H1 (cell line): ENCODE results near the gene PI4K2A. TPM values are rescaled to one million over a fixed set of nuclear protein-coding genes. Genes with fewer than 3 reads are reported as not detected.

Experiments used
- KDM1A ChIP-seq: fragments of 200-600, 300-600 bp; sonication (generic); IDR thresholded peaks from 2 replicates; pipeline ENCODE4 v1.7.1; 2016; ENCODE audit warnings: mild to moderate bottlenecking, low read length, borderline replicate concordance
- RFX5 ChIP-seq: IDR thresholded peaks from 2 replicates; pipeline ENCODE4 v1.6.1; 2011; ENCODE audit warnings: low read depth, low read length, improper control_type of control experiment, borderline replicate concordance
- SAP30 ChIP-seq: fragments of 300-600 bp; sonication (generic); IDR thresholded peaks from 2 replicates; pipeline ENCODE4 v1.7.1; 2012; ENCODE audit warnings: low read length, moderate library complexity, mild to moderate bottlenecking, inconsistent platforms; ENCODE audit not compliant: insufficient read depth, insufficient replicate concordance
- SIX5 ChIP-seq: IDR thresholded peaks from 2 replicates; pipeline ENCODE4 v1.6.1; 2011; ENCODE audit warnings: mild to moderate bottlenecking, low read depth, low read length
- polyA plus RNA-seq, 7 experiments: library from polyadenylated mRNA; depleted of rRNA in 3 of 7; stranded (reverse) in 5 of 7; unstranded in 2 of 7; fragments of >200 nt in 5 of 7; fragments of 200-250 nt in 2 of 7; gene quantifications; 1 replicate in 5 of 7; 2 replicates in 1 of 7; 4 replicates in 1 of 7; pipeline versions ENCODE4 v1.2.1 to v1.2.3, GENCODE V29; 2011 to 2013; ENCODE audit warnings: missing spikeins in 2 of 7, mixed read lengths in 2 of 7
- total RNA-seq: library from RNA; stranded (reverse); fragmentation: NEBNext Ultra II Directional; extraction: Animal tissue kit (Norgen Biotek cat#: 25700); gene quantifications from 2 replicates; pipeline ENCODE4 v1.2.1, GENCODE V29; 2021
- TF ChIP-seq, protein P1 (sequence below): fragments of 300-600 bp; sonication (generic); IDR thresholded peaks from 2 replicates; pipeline ENCODE4 v1.7.1; 2012; ENCODE audit warnings: low read length, moderate library complexity, mild to moderate bottlenecking, inconsistent platforms; ENCODE audit not compliant: insufficient replicate concordance
- TF ChIP-seq, protein P2 (sequence below): IDR thresholded peaks from 2 replicates; pipeline ENCODE4 v1.6.1; 2012; ENCODE audit warnings: low read length, inconsistent platforms
- TF ChIP-seq, protein P3 (sequence below): IDR thresholded peaks from 2 replicates; pipeline ENCODE4 v1.6.1; 2012; ENCODE audit warnings: inconsistent platforms

The PI4K2A gene
- total and polyA plus RNA-seq, 2 of the 8 experiments (the other 6 are each of a cell fraction or from before 2014, with no cell fraction given): 20.7 to 21.9 TPM

DNA sequence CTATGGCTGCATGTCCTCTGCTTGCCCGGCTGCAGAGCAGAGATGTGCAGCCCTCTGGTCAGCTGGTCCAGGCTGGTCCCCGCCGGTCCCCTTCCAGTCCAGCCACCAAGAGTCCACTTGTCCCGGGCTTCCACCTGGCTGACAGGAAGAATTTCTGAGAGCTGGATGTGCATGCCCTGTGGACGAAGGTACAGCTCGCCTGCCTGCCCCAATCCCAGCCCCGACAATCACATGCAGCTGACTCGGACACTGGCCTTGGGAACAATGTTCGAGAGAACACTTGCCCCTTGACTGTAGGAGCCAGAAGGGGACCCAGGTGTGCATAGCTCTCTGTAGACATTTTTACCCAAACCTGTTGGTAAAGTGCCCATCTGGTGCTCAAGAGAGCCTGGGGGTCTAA lies 34.8 kb downstream of the PI4K2A start (continued):
- TF ChIP-seq, protein P1, sequence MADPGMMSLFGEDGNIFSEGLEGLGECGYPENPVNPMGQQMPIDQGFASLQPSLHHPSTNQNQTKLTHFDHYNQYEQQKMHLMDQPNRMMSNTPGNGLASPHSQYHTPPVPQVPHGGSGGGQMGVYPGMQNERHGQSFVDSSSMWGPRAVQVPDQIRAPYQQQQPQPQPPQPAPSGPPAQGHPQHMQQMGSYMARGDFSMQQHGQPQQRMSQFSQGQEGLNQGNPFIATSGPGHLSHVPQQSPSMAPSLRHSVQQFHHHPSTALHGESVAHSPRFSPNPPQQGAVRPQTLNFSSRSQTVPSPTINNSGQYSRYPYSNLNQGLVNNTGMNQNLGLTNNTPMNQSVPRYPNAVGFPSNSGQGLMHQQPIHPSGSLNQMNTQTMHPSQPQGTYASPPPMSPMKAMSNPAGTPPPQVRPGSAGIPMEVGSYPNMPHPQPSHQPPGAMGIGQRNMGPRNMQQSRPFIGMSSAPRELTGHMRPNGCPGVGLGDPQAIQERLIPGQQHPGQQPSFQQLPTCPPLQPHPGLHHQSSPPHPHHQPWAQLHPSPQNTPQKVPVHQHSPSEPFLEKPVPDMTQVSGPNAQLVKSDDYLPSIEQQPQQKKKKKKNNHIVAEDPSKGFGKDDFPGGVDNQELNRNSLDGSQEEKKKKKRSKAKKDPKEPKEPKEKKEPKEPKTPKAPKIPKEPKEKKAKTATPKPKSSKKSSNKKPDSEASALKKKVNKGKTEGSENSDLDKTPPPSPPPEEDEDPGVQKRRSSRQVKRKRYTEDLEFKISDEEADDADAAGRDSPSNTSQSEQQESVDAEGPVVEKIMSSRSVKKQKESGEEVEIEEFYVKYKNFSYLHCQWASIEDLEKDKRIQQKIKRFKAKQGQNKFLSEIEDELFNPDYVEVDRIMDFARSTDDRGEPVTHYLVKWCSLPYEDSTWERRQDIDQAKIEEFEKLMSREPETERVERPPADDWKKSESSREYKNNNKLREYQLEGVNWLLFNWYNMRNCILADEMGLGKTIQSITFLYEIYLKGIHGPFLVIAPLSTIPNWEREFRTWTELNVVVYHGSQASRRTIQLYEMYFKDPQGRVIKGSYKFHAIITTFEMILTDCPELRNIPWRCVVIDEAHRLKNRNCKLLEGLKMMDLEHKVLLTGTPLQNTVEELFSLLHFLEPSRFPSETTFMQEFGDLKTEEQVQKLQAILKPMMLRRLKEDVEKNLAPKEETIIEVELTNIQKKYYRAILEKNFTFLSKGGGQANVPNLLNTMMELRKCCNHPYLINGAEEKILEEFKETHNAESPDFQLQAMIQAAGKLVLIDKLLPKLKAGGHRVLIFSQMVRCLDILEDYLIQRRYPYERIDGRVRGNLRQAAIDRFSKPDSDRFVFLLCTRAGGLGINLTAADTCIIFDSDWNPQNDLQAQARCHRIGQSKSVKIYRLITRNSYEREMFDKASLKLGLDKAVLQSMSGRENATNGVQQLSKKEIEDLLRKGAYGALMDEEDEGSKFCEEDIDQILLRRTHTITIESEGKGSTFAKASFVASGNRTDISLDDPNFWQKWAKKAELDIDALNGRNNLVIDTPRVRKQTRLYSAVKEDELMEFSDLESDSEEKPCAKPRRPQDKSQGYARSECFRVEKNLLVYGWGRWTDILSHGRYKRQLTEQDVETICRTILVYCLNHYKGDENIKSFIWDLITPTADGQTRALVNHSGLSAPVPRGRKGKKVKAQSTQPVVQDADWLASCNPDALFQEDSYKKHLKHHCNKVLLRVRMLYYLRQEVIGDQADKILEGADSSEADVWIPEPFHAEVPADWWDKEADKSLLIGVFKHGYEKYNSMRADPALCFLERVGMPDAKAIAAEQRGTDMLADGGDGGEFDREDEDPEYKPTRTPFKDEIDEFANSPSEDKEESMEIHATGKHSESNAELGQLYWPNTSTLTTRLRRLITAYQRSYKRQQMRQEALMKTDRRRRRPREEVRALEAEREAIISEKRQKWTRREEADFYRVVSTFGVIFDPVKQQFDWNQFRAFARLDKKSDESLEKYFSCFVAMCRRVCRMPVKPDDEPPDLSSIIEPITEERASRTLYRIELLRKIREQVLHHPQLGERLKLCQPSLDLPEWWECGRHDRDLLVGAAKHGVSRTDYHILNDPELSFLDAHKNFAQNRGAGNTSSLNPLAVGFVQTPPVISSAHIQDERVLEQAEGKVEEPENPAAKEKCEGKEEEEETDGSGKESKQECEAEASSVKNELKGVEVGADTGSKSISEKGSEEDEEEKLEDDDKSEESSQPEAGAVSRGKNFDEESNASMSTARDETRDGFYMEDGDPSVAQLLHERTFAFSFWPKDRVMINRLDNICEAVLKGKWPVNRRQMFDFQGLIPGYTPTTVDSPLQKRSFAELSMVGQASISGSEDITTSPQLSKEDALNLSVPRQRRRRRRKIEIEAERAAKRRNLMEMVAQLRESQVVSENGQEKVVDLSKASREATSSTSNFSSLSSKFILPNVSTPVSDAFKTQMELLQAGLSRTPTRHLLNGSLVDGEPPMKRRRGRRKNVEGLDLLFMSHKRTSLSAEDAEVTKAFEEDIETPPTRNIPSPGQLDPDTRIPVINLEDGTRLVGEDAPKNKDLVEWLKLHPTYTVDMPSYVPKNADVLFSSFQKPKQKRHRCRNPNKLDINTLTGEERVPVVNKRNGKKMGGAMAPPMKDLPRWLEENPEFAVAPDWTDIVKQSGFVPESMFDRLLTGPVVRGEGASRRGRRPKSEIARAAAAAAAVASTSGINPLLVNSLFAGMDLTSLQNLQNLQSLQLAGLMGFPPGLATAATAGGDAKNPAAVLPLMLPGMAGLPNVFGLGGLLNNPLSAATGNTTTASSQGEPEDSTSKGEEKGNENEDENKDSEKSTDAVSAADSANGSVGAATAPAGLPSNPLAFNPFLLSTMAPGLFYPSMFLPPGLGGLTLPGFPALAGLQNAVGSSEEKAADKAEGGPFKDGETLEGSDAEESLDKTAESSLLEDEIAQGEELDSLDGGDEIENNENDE: no peak
- TF ChIP-seq, protein P2, sequence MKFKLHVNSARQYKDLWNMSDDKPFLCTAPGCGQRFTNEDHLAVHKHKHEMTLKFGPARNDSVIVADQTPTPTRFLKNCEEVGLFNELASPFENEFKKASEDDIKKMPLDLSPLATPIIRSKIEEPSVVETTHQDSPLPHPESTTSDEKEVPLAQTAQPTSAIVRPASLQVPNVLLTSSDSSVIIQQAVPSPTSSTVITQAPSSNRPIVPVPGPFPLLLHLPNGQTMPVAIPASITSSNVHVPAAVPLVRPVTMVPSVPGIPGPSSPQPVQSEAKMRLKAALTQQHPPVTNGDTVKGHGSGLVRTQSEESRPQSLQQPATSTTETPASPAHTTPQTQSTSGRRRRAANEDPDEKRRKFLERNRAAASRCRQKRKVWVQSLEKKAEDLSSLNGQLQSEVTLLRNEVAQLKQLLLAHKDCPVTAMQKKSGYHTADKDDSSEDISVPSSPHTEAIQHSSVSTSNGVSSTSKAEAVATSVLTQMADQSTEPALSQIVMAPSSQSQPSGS: no peak
- TF ChIP-seq SIX5: no peak
- TF ChIP-seq SAP30: no peak
- TF ChIP-seq, protein P3, sequence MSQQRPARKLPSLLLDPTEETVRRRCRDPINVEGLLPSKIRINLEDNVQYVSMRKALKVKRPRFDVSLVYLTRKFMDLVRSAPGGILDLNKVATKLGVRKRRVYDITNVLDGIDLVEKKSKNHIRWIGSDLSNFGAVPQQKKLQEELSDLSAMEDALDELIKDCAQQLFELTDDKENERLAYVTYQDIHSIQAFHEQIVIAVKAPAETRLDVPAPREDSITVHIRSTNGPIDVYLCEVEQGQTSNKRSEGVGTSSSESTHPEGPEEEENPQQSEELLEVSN: no peak
- no peak for TF ChIP-seq RFX5
- no peak for TF ChIP-seq KDM1A
